ENCODE measurements around the gene BRI3.
"Not testable (repeated sequence)": the region's sequence is repeated elsewhere in the genome, so short reads cannot be mapped to it uniquely, and the experiment has no call there.

Gene BRI3

GRCh38 chr7:98315318-98315993, 34.0 kb downstream of the BRI3 start:
- DNase-seq (ENCODE audit: low spot score): no peak

- DNase-seq (ENCODE audit: low spot score): not testable (repeated sequence)
These were observed 34.6 kb downstream of the BRI3 start for GRCh38 chr7:98315994-98316527.

GRCh38 chr7:98317366-98318040, 36.0 kb downstream of the BRI3 start:
- DNase-seq (ENCODE audit: low spot score): no peak

GRCh38 chr7:98319176-98319575, 37.7 kb downstream of the BRI3 start:
- no peak for DNase-seq (ENCODE audit: low spot score)

GRCh38 chr7:98321301-98321700, 39.8 kb downstream of the BRI3 start:
- DNase-seq (ENCODE audit: low spot score): no peak

- DNase-seq (ENCODE audit: low spot score): no peak
These were observed 41.1 kb downstream of the BRI3 start for GRCh38 chr7:98322331-98323270.

GRCh38 chr7:98323597-98324322, 42.3 kb downstream of the BRI3 start:
- DNase-seq (ENCODE audit: low spot score): no peak

- DNase-seq (ENCODE audit: low spot score): no peak
These were observed 43.3 kb downstream of the BRI3 start for GRCh38 chr7:98324782-98325181.

- no peak for DNase-seq (ENCODE audit: low spot score)
These were observed 47.8 kb downstream of the BRI3 start for GRCh38 chr7:98329100-98329790.

GRCh38 chr7:98329791-98330373, 48.4 kb downstream of the BRI3 start:
- DNase-seq (ENCODE audit: low spot score): no peak

- DNase-seq (ENCODE audit: low spot score): no peak
These were observed 49.5 kb downstream of the BRI3 start for GRCh38 chr7:98330926-98331529.

- no peak for DNase-seq (ENCODE audit: low spot score)
These were observed 52.6 kb downstream of the BRI3 start for GRCh38 chr7:98334081-98334480.

- DNase-seq (ENCODE audit: low spot score): no peak
These were observed 54.0 kb downstream of the BRI3 start for GRCh38 chr7:98335411-98335977.

GRCh38 chr7:98338441-98338840, 57.0 kb downstream of the BRI3 start:
- DNase-seq (ENCODE audit: low spot score): no peak

GRCh38 chr7:98339043-98339442, 57.6 kb downstream of the BRI3 start:
- DNase-seq (ENCODE audit: low spot score): no peak

- no peak for DNase-seq (ENCODE audit: low spot score)
These were observed 59.6 kb downstream of the BRI3 start for GRCh38 chr7:98341106-98341505.
